H1 (cell line): ENCODE measurements around the gene HSPA1A. TPM values are rescaled to one million over a fixed set of nuclear protein-coding genes. Genes with fewer than 3 reads are reported as not detected.
"Not testable (repeated sequence)": the region's sequence is repeated elsewhere in the genome, so short reads cannot be mapped to it uniquely, and the experiment has no call there.

ENCODE experiments used
- CTCF ChIA-PET: fragments of 300-600 bp; sonication (Branson Sonifier 250); formaldehyde crosslinking; loops from one replicate; lab custom pipeline; 2021; ENCODE audit not compliant: partially characterized antibody; lab: Charles Lee
- POLR2A ChIA-PET: fragments of 300-600 bp; sonication (Branson Sonifier 250); formaldehyde crosslinking; loops from one replicate; lab custom pipeline; 2021; ENCODE audit warnings: inconsistent platforms; ENCODE audit not compliant: partially characterized antibody; lab: Charles Lee
- DNase-seq, 2 experiments: peaks; one replicate each; pipeline versions ENCODE4 v3.0.0 to v3.0.0-alpha.2; 2010 to 2022; ENCODE audit warnings: low spot score in 2 of 2, low read depth in 1 of 2, mixed read lengths in 1 of 2
- FAIRE-seq: peaks from 2 replicates; lab custom pipeline; 2011; peaks lifted over from hg19 to GRCh38; lab: Jason Lieb, UNC
- H2AFZ ChIP-seq: 2 replicates; pipeline ENCODE4 v1.8.1; 2012; ENCODE audit warnings: low read length, inconsistent platforms
- H2AK5ac ChIP-seq: 2 replicates; pipeline ENCODE4 v1.6.1; 2013; ENCODE audit warnings: low read depth, low read length
- H2BK120ac ChIP-seq: replicated peaks from 2 replicates; pipeline ENCODE3; 2013; ENCODE audit warnings: low read depth, low read length, inconsistent platforms
- H2BK12ac ChIP-seq: 2 replicates; pipeline ENCODE4 v1.6.1; 2013; ENCODE audit warnings: low read depth, low read length
- H2BK15ac ChIP-seq: 2 replicates; pipeline ENCODE4 v1.6.1; 2013; ENCODE audit warnings: low read length
- H2BK20ac ChIP-seq: 2 replicates; pipeline ENCODE4 v1.6.1; 2013; ENCODE audit warnings: low read length
- H2BK5ac ChIP-seq: 2 replicates; pipeline ENCODE4 v1.6.1; 2013; ENCODE audit warnings: low read depth, low read length
- H3K14ac ChIP-seq: 2 replicates; pipeline ENCODE4 v1.6.1; 2013; ENCODE audit warnings: inconsistent platforms; ENCODE audit not compliant: insufficient read length
- H3K18ac ChIP-seq: 2 replicates; pipeline ENCODE4 v1.6.1; 2013; ENCODE audit warnings: low read length; ENCODE audit errors: extremely low read depth
- H3K23ac ChIP-seq: 2 replicates; pipeline ENCODE4 v1.6.1; 2013; ENCODE audit warnings: inconsistent platforms; ENCODE audit not compliant: insufficient read length
- H3K23me2 ChIP-seq: 2 replicates; pipeline ENCODE4 v1.6.1; 2013; ENCODE audit warnings: low read depth, low read length
- H3K27ac ChIP-seq: 2 replicates; pipeline ENCODE4 v1.6.1; 2011; ENCODE audit warnings: low read depth, low read length, inconsistent platforms
- H3K27me3 ChIP-seq, 4 experiments: replicated peaks in 1 of 4; 1 replicate in 1 of 4; 2 replicates in 3 of 4; pipeline versions ENCODE4 v1.6.1 to v1.8.1; 2011 to 2013; ENCODE audit warnings: low read length in 3 of 4, mild to moderate bottlenecking in 3 of 4, inconsistent platforms in 2 of 4, mixed read lengths in 2 of 4, moderate library complexity in 1 of 4; ENCODE audit not compliant: control insufficient read depth in 3 of 4, insufficient read depth in 3 of 4; ENCODE audit errors: extremely low read depth in 1 of 4
- H3K36me3 ChIP-seq, 4 experiments: 2 replicates each; pipeline versions ENCODE4 v1.6.1 to v1.8.1; 2011 to 2013; ENCODE audit warnings: mild to moderate bottlenecking in 4 of 4, low read length in 3 of 4, moderate library complexity in 2 of 4, control low read depth in 1 of 4, inconsistent platforms in 1 of 4; ENCODE audit not compliant: insufficient read depth in 4 of 4, control insufficient read depth in 2 of 4
- H3K4ac ChIP-seq: replicated peaks from 2 replicates; pipeline ENCODE3; 2013; ENCODE audit warnings: low read length, low read depth, mixed read lengths, inconsistent platforms; ENCODE audit not compliant: insufficient read length
- H3K4me1 ChIP-seq, 4 experiments: replicated peaks in 1 of 4; 1 replicate in 1 of 4; 2 replicates in 3 of 4; pipeline versions ENCODE4 v1.6.1 to v1.8.1; 2011 to 2013; ENCODE audit warnings: low read length in 3 of 4, inconsistent platforms in 2 of 4, mixed read lengths in 1 of 4; ENCODE audit not compliant: insufficient read depth in 4 of 4, control insufficient read depth in 3 of 4
- H3K4me2 ChIP-seq, 2 experiments: 2 replicates each; pipeline versions ENCODE4 v1.6.1 to v1.8.1; 2011 to 2013; ENCODE audit warnings: low read depth in 2 of 2, low read length in 2 of 2, control low read depth in 1 of 2, inconsistent platforms in 1 of 2, mild to moderate bottlenecking in 1 of 2; ENCODE audit not compliant: insufficient read depth in 1 of 2
- H3K4me3 ChIP-seq, 4 experiments: fragments of 200-600, 300-600 bp in 1 of 4; sonication (generic), shearing (Covaris generic), sonication (Bioruptor Twin) in 1 of 4; 2 replicates each; pipeline versions ENCODE4 v1.5.1 to v1.8.1; 2011 to 2016; ENCODE audit warnings: low read length in 4 of 4, low read depth in 3 of 4, control low read depth in 2 of 4, inconsistent platforms in 2 of 4, mild to moderate bottlenecking in 2 of 4, mixed read lengths in 1 of 4, moderate library complexity in 1 of 4; ENCODE audit not compliant: insufficient read depth in 2 of 4; ENCODE audit errors: extremely low read depth in 1 of 4
- H3K56ac ChIP-seq: replicated peaks from 2 replicates; pipeline ENCODE3; 2013; ENCODE audit warnings: low read depth, mild to moderate bottlenecking, mixed read lengths, low read length, inconsistent platforms; ENCODE audit not compliant: insufficient read length
- H3K79me1 ChIP-seq: 2 replicates; pipeline ENCODE4 v1.6.1; 2013; ENCODE audit warnings: low read depth, low read length, control low read depth
- H3K79me2 ChIP-seq, 2 experiments: 2 replicates each; pipeline versions ENCODE4 v1.6.1 to v1.8.1; 2012 to 2013; ENCODE audit warnings: low read length in 2 of 2, mild to moderate bottlenecking in 2 of 2, inconsistent platforms in 1 of 2; ENCODE audit not compliant: insufficient read depth in 2 of 2, control insufficient read depth in 1 of 2
- H3K9ac ChIP-seq, 4 experiments: replicated peaks in 1 of 4; 1 replicate in 1 of 4; 2 replicates in 3 of 4; pipeline versions ENCODE4 v1.6.1 to v1.8.1; 2011 to 2013; ENCODE audit warnings: low read depth in 3 of 4, low read length in 3 of 4, control low read depth in 2 of 4, mild to moderate bottlenecking in 2 of 4, moderate library complexity in 2 of 4, inconsistent platforms in 1 of 4; ENCODE audit errors: extremely low read depth in 1 of 4
- H3K9me3 ChIP-seq, 2 experiments: 2 replicates each; pipeline versions ENCODE4 v1.6.1 to v1.8.1; 2012 to 2013; ENCODE audit warnings: mild to moderate bottlenecking in 2 of 2, moderate library complexity in 2 of 2, control low read depth in 1 of 2, inconsistent platforms in 1 of 2, low read depth in 1 of 2, low read length in 1 of 2, mixed read lengths in 1 of 2; ENCODE audit not compliant: insufficient read depth in 2 of 2
- H4K20me1 ChIP-seq, 2 experiments: replicated peaks in 1 of 2; 2 replicates each; pipeline versions ENCODE3 to v1.8.1; 2011 to 2013; ENCODE audit warnings: inconsistent platforms in 2 of 2, low read length in 2 of 2, mild to moderate bottlenecking in 1 of 2; ENCODE audit not compliant: insufficient read depth in 2 of 2, control insufficient read depth in 1 of 2
- H4K5ac ChIP-seq: 2 replicates; pipeline ENCODE4 v1.6.1; 2013; ENCODE audit warnings: low read length, low read depth, mixed read lengths, inconsistent platforms; ENCODE audit not compliant: insufficient read length
- H4K8ac ChIP-seq: 2 replicates; pipeline ENCODE4 v1.8.0; 2013; ENCODE audit warnings: mild to moderate bottlenecking, moderate library complexity, low read length, inconsistent platforms; ENCODE audit not compliant: insufficient read depth; ENCODE audit errors: extremely low read depth
- H4K91ac ChIP-seq: replicated peaks from 2 replicates; pipeline ENCODE3; 2013; ENCODE audit warnings: low read length, mixed read lengths, inconsistent platforms; ENCODE audit not compliant: insufficient read length
- KDM1A ChIP-seq: fragments of 200-600, 300-600 bp; sonication (generic); IDR thresholded peaks from 2 replicates; pipeline ENCODE4 v1.7.1; 2016; ENCODE audit warnings: mild to moderate bottlenecking, low read length, borderline replicate concordance
- whole genome bisulfite sequencing, 2 experiments: shearing (Covaris generic) in 1 of 2; methylation state at CpG; one replicate each; pipeline versions ENCODE4 v1.1.6 to v1.1.7; 2013 to 2015; ENCODE audit warnings: low lambda C conversion rate in 2 of 2, mixed read lengths in 2 of 2, inconsistent platforms in 1 of 2, low coverage in 1 of 2, missing lambda C conversion rate in 1 of 2; ENCODE audit not compliant: insufficient replicate concordance in 2 of 2, insufficient coverage in 1 of 2, insufficient read length in 1 of 2; ENCODE audit errors: extremely low coverage in 1 of 2, missing lambda C conversion rate in 1 of 2; 5-methylcytosine and 5-hydroxymethylcytosine counted together
- polyA plus RNA-seq, 7 experiments: library from polyadenylated mRNA; depleted of rRNA in 3 of 7; stranded (reverse) in 5 of 7; unstranded in 2 of 7; fragments of >200 nt in 5 of 7; fragments of 200-250 nt in 2 of 7; gene quantifications; 1 replicate in 5 of 7; 2 replicates in 1 of 7; 4 replicates in 1 of 7; pipeline versions ENCODE4 v1.2.1 to v1.2.3, GENCODE V29; 2011 to 2013; ENCODE audit warnings: missing spikeins in 2 of 7, mixed read lengths in 2 of 7
- total RNA-seq: library from RNA; stranded (reverse); fragmentation: NEBNext Ultra II Directional; extraction: Animal tissue kit (Norgen Biotek cat#: 25700); gene quantifications from 2 replicates; pipeline ENCODE4 v1.2.1, GENCODE V29; 2021

Gene HSPA1A
- total and polyA plus RNA-seq, 2 of the 8 experiments (the other 6 are each of a cell fraction or from before 2014, with no cell fraction given) = 40.7 to 54.0 TPM

DNA sequence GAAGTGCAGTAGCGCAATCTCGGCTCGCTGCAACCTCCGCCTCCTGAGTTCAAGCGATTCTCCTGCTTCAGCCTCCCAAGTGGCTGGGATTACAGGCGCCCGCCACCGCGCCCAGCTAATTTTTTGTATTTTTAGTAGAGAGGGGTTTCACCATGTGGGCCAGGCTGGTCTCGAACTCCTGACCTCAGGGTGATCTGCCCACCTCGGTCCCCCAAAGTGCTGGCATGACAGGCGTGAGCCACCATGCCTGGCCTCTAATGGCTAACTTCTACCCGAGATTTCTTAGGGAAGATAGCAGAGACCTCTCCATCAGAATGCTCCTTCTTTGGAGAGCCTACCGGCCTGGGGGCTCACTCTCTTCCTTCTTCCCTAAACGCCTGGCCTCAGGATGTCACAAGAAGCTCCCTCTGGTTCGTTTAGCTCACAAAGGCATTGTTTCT, 48.8 kb downstream of the HSPA1A start:
- 0 out of 2 replicates have a peak, but pooled peaks have one; percentile 36 for TF ChIP-seq KDM1A
- H4K5ac ChIP-seq, H3K56ac ChIP-seq, H3K23me2 ChIP-seq, H2AK5ac ChIP-seq, H2BK120ac ChIP-seq, DNase-seq, H3K4ac ChIP-seq, H2BK20ac ChIP-seq, H3K27me3 ChIP-seq, H4K91ac ChIP-seq, H3K18ac ChIP-seq, H2AFZ ChIP-seq, H3K79me1 ChIP-seq, H3K9ac ChIP-seq, H3K14ac ChIP-seq, H3K27ac ChIP-seq, H4K8ac ChIP-seq, H3K23ac ChIP-seq, H4K20me1 ChIP-seq, H2BK12ac ChIP-seq, H3K79me2 ChIP-seq, H2BK5ac ChIP-seq, H3K9me3 ChIP-seq, FAIRE-seq, H2BK15ac ChIP-seq: not testable (repeated sequence)
- peak overlapping the region; percentile 63 to 96 (median 78) for H3K4me3 ChIP-seq
- ChIA-PET CTCF (interaction anchor here (0.6 to 2.3 kb wide), 4 partner anchors 9 to 175 kb away, joined by 3 to 13 read pairs (median 4); no protein-coding TSS in a partner anchor), POLR2A (interaction anchor here (1.0 to 6.7 kb wide), 20 partner anchors 11 to 322 kb away, joined by 3 to 71 read pairs (median 8); partner anchors contain the start of genes ATP6V1G2, DDAH2, DDX39B and DXO)
- H3K4me1 ChIP-seq = peaks cover 0 to 12% (median 0%) of the 10 kb centered on the region in 4 experiments; a peak in 5 of 7 replicates
- peaks cover 0 to 10% (median 3%) of the 10 kb centered on the region in 4 experiments; a peak in 4 of 8 replicates for H3K36me3 ChIP-seq
- 37% methylated on average over 16 of the region's 16 CpGs; no CpG with 5 or more reads in 1 of the 2 experiments for WGBS, 2 experiments
- H3K4me2 ChIP-seq = peak overlapping the region; percentile 76 to 89
